Activated CD8-positive, alpha-beta memory T cell treated with anti-CD3 and anti-CD28 coated beads, Interleukin-2, amount 50 U/mL, for 24 hours (primary cell): ENCODE data around the gene DYNC1H1.

ENCODE experiments used
- DNase-seq: peaks from one replicate; pipeline ENCODE4 v3.0.0-alpha.2; 2020; ENCODE audit errors: extremely low read depth

Gene DYNC1H1

DNA sequence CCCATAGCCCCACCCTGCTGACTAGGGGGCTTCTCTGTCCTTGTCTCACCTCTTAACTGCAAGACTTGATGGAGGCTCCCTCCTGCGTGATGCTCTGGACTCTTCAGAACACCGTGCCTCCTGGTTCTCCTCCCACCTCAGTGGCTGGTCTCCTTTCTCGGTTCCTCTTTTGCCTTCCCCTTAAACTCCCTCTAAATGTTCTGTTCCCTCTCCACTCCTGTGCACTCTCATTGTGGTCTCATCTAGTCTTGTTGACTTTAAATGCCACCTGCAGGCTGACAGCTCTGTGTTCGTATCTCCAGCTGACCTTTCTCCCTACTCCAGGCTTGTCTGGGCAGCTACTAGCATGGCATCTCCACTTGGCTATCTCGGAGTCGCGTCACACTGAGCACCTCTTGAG, 28.3 kb downstream of the DYNC1H1 start:
- no peak for DNase-seq

DNA sequence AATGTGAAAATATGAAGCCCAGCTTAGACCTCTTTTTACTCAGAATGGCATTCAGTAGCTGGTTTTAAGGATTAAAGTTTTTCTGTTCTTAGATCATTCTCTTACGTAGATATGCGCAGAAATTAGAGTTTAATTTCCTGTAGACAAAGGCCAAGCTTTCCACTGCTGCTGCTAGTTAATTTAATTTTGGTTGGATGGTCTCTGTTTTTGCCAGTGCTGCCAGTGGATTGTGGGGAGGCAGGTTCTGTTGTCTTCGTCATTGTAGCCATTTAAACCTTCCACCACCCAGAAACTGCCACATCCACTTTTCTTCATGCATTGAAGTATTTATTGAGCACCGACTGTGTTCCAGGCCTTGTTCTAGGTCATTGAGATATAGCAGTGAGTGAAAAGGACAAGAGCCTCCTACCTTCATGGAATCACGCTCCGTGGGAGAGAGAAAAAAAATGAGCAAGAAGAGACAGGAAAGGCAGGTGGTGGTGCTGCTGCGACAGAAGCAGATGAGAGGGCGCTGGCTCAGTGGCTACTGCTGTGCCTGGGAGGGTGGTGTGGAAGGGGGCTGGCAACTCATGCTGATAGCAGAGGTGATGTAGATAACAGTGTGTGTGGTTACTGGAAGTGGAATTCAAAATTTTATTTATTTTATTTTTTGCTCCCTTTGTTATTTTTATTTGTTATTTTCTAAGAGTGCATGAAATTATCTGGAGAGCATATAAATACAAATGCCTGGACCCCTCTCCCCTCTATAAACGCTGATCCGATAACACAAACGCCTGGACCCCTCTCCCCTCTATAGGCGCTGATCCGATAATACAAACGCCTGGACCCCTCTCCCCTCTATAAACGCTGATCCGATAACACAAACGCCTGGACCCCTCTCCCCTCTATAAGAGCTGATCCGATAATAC, 33.3 kb downstream of the DYNC1H1 start:
- no peak for DNase-seq

GRCh38 chr14:102000902-102001301, 36.5 kb downstream of the DYNC1H1 start:
- DNase-seq = no peak

DNA sequence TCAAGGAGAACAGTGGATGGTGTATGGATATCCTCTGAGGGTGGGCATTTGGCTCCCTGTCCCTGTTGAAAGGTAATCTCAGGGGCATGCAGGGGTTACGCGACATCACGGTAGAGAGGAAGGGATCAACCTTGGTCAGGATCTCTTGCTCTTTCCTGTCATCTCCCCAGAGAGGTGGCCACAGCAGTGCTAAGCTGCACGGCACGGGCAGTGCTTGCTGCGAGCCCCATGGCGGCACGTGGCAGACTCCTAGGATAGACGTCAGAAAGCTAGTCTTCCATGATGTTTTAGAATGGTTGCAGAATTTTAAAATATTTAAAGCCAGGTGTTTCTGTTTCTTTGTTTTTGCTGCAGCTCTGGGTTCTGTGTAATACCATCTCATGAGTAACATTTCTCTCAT, 41.0 kb downstream of the DYNC1H1 start:
- no peak for DNase-seq

GRCh38 chr14:102007916-102008418, 43.6 kb downstream of the DYNC1H1 start:
- DNase-seq = no peak

- DNase-seq = no peak
These were observed 44.5 kb downstream of the DYNC1H1 start for GRCh38 chr14:102008891-102009290.

DNA sequence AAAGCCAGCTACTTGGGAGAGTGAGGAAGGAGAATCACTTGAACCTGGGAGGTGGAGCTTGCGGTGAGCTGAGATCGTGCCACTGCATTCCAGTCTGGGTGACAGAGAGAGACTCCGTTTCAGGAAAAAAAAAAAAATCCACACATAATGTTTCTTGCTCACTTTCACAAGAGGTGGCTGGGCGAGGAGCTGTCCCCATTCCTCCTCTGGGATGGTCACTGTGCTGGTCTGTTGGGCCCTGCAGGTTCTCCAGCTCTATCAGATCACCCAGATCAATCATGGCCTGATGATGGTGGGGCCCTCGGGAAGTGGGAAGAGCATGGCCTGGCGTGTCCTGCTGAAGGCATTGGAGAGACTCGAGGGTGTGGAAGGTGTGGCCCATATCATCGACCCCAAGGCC, 47.3 kb downstream of the DYNC1H1 start:
- DNase-seq = no peak

DNA sequence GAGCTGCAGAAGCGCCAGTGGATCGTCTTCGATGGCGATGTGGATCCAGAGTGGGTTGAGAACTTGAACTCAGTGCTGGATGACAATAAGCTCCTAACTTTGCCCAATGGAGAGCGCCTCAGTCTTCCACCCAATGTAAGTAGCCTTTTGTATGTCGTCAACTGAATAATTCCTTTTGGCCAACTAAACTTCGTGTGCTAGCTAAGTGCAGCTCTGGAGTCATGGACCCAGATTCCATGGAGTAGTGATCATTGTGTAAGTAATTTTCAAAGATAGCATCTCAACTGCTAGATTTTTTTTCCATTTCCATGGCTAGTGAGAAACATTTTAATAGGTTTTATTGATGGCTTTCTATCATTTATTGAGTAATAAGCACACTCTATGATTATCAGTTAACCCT, 48.0 kb downstream of the DYNC1H1 start:
- DNase-seq = no peak

DNA sequence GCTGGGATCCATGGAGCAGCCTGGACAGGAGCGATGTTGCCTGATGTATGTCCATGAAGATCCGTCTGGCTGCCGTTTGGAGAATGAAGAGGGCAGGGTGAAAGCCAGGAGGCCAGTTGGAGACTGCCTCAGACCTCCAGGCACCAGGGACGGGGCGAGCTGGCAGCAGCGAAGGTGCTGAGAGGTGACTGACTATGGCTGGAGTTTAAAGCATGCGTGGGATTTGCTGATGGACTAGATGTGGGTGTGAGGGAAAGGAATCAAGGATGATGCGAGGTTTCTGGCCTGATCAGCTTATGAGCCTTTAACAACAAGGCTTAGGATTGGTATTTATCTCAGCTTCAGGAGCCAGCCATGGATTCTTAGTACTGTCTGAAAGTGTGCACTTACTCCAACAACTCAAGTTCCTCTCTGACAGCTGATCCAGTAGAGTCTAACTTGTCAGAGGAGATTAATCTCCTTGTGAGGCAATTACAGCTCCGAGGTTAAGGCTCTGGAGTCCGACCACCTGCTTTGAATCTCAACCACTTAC, 49.4 kb downstream of the DYNC1H1 start:
- no peak for DNase-seq

DNA sequence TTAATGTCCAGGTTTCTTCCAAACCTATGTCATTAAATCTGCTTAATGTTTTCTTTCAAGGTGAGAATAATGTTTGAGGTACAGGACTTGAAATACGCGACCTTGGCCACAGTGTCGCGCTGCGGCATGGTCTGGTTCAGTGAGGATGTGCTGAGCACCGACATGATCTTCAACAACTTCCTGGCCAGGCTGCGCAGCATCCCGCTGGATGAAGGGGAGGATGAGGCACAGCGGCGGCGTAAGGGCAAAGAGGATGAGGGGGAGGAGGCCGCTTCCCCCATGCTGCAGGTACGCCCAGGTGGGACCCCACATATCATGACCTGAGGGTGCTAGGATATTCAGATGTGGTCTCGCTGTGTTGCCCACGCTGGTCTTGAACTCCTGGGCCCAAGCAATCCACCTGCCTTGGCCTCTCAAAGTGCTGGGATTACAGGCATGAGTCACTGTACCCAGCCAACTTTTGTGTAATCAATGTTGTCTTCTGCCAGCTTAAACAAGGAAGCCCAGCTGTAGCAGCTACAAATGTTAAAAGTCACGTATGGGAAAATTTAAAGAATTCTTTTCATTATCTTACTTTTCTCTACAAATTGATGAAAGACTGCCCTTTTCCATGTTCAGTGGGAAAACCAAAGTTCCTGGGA, 50.8 kb downstream of the DYNC1H1 start:
- no peak for DNase-seq

DNA sequence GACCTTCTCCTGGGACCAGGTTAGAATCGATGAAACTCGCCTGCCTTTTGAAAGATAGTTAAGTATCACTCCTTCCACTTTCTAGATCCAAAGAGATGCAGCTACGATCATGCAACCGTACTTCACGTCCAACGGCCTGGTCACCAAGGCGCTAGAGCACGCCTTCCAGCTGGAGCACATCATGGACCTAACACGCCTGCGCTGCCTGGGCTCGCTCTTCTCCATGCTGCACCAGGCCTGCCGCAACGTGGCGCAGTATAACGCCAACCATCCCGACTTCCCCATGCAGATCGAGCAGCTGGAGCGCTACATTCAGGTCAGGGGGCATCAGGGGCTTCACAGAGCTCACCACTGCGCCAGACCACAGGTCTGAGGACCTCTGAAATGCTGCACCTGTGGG, 51.4 kb downstream of the DYNC1H1 start:
- no peak for DNase-seq

GRCh38 chr14:102016420-102017090, 52.2 kb downstream of the DYNC1H1 start:
- DNase-seq = no peak

GRCh38 chr14:102018251-102018650, 53.9 kb downstream of the DYNC1H1 start:
- no peak for DNase-seq

GRCh38 chr14:102019006-102019540, 54.7 kb downstream of the DYNC1H1 start:
- DNase-seq = no peak

DNA sequence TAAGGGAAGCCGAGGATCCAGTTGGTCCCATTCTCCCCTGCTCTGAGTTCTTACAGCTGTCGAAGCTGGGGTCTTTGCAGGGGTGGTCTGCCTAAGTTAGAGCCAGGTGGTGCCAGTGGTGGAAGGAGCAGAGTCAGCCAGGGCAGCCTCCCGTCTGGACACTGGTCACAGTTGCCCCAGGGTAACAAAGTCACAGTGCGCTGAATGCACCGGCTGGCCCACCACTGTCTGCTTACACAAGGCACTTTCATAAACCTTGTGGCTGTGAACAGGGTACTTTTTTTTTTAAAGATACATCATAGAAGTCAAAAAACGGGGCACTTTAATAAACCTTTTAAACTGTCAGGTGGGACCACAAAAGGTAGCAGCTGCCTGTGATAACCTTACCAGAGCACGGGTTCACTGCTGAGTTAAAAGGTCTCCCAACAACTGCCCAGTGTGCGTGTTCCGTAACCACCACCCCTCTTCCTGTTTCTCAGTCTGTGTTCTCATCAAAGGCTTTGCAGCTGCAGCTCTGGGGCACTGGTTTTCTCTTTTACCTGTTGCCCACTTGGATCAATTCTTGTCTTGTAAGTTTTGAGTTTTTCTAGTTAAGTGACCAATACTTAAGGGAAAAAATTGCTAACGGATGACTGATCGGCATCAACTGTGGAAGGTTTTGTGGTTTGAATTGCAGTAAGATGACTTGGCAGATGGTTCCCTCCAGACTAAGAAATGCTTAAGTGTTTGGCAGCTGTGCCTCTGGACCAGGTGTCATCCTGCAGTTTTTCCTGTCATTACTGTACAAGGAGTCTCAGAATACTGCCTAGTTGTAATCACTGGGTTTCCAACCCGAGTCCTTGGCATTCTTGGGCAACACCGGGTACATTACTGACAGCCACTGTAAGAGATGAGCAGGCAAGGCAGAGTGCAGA, 55.9 kb downstream of the DYNC1H1 start:
- no peak for DNase-seq

GRCh38 chr14:102026934-102027333, 62.6 kb downstream of the DYNC1H1 start:
- DNase-seq = no peak

GRCh38 chr14:102027951-102028350, 63.6 kb downstream of the DYNC1H1 start:
- DNase-seq = no peak

DNA sequence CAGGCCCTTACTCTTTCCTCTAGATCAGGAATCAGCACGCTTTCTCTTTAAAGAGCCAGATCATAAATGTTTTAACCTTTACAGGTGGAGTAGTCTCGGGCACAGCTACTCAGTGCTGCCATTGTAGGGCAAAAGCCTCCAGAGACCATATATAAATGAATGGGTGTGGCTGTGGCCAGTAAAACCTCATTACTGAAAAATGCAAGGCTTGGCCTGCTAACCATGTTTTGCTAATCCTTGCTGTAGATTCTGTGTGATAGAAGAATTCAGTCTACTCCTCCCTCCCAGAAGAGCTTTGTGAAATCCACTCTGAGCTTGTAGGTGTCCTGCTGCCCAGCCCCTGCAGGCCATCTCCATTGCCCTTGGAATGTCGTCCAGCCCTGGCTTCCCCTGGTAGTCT, 64.4 kb downstream of the DYNC1H1 start:
- no peak for DNase-seq

DNA sequence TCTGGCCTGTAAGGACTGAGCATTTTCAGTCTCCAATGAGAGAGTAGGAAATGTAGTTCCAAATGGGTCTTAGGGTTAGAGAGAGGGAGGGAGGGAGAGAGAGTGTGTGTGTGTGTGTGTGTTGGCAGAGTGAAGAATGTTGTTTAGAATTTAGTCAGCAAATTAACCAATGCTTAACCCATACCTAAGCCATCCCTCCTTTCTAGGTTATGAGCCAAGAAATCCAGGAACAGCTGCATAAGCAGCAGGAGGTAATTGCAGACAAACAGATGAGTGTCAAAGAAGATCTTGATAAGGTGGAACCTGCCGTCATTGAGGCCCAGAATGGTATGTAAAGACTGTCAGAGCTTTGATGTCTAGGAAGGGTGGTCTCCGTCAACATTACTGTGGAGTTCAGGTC, 65.6 kb downstream of the DYNC1H1 start:
- no peak for DNase-seq

DNA sequence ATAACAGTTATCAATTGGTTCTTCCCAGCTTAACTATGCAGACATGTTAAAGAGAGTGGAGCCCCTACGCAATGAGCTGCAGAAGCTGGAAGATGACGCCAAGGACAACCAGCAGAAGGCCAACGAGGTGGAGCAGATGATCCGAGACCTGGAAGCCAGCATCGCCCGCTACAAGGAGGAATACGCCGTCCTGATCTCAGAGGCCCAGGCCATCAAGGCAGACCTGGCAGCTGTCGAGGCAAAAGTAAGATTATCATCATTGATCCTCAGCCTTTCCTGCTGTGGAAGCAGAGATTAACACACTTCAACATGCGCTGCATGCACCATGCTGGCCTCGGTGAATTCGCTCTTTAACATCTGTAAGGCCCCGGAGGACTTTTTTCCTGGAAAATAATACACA, 68.9 kb downstream of the DYNC1H1 start:
- no peak for DNase-seq

GRCh38 chr14:102034301-102034700, 69.9 kb downstream of the DYNC1H1 start:
- DNase-seq = no peak
